ENCODE data around the gene FLRT1. TPM values are rescaled to one million over a fixed set of nuclear protein-coding genes. Genes with fewer than 3 reads are reported as not detected.

Gene FLRT1
- total RNA-seq, 4 donors from 2014 or later = not detected

DNA sequence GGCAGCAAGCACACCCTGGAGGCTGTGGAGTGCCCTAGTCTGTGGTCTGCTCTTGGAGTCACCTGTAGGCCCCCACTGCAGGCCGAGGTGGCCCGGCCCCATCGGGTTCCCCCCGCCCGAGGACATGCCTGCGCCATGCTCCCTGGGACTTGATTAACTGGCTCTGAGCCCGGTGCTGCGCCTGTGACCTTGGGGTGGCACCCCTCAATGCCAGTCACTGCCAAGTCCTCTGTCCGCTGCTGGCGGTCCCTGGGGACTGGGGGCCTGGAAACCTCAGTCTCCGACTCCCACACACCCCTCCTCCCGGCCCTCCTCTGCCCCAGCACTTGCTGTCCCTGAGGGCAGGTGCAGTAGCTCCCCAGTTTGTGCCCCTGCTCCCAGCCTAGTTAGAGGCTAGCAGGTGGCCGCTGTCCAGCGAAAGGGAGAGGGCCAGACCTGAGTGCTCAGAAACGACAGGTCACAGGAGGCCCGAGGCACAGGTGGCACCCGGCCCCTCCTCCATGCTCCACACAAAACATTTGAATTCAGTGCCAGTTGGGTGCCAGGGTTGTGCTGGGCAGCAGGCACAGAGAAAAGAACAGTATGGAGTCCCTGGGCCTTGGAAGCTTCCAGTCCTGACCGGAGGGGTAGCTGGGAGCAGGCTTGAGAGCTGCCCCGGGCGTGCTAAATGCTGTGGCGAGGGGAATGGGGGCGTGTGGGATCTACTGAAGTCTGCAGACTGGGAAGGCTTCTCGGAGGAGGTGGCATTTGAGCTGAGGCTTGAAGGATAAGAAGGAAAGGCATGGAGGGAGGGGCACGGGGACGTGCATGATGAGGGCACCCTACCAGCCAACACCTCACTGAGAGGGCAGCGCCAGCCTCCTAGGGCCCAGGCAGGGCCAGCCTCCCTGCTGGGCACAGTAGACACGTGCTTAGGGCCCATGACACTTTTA, 16.4 kb upstream of the FLRT1 start:
- ATAC-seq (ENCODE audit: low FRiP score) (no peak), DNase-seq (ENCODE audit: low spot score) (no peak)
- TF ChIP-seq, protein P1, sequence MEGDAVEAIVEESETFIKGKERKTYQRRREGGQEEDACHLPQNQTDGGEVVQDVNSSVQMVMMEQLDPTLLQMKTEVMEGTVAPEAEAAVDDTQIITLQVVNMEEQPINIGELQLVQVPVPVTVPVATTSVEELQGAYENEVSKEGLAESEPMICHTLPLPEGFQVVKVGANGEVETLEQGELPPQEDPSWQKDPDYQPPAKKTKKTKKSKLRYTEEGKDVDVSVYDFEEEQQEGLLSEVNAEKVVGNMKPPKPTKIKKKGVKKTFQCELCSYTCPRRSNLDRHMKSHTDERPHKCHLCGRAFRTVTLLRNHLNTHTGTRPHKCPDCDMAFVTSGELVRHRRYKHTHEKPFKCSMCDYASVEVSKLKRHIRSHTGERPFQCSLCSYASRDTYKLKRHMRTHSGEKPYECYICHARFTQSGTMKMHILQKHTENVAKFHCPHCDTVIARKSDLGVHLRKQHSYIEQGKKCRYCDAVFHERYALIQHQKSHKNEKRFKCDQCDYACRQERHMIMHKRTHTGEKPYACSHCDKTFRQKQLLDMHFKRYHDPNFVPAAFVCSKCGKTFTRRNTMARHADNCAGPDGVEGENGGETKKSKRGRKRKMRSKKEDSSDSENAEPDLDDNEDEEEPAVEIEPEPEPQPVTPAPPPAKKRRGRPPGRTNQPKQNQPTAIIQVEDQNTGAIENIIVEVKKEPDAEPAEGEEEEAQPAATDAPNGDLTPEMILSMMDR (IDR thresholded peaks at IDR 0.05) = no peak

DNA sequence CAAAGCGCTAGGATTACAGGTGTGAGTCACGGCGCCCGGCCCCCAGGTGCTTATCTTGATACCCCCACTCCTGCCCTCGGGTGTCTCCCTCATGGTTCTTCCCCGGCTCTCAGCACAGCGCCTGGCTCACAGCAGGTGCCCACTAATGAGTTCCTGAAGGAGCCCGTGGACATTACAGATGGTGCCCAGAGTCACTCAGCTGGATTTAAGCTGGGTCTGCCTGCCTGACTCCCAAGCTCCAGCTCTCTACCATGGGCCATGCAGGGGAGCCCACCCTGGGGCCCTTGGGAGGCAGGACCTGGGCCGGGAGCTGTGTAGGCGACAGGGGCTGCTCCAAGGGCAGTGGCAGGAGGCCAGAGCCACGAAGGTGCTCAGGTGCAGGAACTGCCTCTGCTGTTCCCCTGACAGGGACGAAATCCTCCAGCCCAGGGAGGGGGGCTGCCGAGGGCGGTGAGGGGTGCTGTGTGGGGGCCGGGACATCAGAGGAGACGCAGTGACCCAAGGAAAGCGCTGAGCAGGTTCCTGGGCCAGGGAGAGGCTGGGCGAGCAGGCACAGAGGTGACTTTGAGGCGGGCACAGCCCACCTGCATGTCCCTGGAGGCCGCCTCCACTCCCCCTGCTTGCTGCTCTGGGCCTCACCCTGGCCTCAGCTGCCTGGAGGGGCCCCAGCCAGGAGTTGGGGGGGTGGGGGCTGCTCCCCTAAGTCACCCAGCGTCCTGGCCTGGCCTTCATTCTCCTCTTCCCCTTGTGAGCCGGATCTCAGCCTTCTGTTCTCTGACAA, 14.6 kb upstream of the FLRT1 start:
- TF ChIP-seq, protein P1 (IDR thresholded peaks at IDR 0.05) = no peak
- ATAC-seq (ENCODE audit: low FRiP score) = no peak

DNA sequence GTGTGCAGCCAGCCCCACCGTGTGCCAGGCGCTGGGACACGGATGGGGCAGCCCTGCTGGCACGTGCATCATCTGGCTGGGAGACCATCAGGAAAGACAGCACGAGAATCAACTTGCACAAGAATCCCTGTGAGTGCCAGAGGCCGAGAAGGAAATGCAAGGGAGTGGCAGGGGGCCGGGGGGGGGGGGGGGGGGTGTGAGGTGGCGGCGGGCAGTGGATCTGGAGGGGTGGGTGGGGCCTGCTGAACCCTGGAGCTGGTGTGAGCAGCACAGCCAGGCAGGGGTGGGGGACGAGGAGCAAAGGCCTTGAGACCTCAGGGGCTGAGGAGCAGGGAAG, 14.0 kb upstream of the FLRT1 start:
- no peak for DNase-seq (ENCODE audit: low spot score)
- no peak for ATAC-seq (ENCODE audit: low FRiP score)
- TF ChIP-seq, protein P1 (IDR thresholded peaks at IDR 0.05) = no peak

More for the DNA sequence above, 14.6 kb upstream of the FLRT1 start:
- no peak for DNase-seq (ENCODE audit: low spot score)

DNA sequence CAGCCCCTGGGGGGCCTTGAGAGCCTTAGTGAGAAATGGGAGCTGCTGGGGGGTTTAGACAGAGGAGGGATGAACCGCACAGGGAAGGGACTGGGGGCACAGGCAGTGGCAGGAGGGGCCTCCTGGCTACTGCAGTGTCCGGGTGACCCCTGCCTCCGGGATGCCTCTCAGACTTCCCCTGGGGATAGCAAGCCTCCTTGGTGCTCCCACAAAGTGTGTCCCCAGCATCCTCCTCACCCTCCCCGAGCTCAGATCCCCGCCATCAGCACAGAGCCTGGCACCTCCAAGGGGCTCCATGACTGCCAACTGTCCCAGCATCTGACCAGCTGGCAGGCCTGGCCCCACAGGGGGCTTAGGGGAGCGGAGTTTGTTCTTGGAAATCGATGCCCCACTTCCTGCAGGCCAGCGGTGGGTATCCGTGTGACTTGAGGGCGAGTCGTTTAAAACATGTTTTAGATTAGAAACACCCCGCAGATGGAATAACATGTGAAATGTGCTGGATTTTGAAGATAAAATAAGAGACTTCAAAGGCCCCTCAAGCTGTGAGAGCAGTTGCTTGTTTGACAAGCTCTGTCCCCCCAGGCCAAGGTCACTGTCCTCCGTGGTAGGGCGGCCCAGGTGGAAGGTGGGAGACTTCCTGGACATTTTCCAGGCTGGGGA, 13.5 kb upstream of the FLRT1 start:
- TF ChIP-seq, protein P1 (IDR thresholded peaks at IDR 0.05) = no peak
- ATAC-seq (ENCODE audit: low FRiP score) = no peak
- DNase-seq (ENCODE audit: low spot score) = no peak

DNA sequence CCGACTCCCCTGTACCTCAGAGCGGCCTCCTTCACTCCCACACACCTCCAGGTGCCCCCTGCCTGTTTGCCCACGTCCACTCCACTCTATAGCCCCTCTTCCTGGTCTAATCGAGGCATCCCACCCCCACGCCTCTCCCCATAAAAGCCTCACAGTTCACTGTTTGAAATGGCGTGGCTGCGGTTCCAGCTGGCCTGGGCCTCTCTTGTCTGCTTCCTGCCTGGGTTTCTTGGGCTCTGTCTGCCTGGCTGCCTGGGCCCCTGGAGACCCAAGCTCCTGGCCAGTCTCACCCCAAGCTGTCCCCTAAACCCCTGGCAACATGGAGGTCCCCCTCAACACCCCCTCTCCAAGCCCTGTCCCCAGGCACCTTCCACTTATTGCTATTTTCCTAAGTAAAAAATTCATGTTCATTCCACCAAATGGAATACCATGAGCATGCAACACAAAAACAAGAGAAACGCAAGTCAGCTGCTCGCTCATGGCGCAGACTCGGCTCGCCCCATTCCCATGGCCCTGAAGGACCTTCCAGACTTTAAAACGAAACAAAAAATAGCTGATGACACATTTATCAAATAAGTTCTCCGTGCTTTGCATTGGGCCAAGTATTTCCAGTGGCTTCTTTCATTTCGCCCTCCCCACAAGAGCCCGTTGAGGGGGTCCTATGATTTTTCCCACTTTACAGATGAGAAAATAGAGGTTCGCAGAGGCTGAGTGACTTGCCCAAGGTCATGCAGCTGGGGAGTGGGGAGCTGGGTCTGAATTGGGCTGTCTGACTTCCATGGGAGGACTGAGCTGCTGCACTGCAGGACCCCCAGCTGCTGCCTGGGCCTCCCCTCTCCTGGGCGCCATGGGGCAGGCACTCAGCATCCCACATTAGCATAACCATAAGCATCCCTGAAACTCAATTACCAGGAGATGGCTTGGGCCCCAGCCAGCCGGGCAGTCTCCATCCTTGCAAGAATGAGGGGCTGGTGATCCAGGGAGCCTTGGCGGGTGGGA, 11.7 kb upstream of the FLRT1 start:
- TF ChIP-seq, protein P1 (IDR thresholded peaks at IDR 0.05) = no peak
- ATAC-seq (ENCODE audit: low FRiP score) (no peak), DNase-seq (ENCODE audit: low spot score) (no peak)

DNA sequence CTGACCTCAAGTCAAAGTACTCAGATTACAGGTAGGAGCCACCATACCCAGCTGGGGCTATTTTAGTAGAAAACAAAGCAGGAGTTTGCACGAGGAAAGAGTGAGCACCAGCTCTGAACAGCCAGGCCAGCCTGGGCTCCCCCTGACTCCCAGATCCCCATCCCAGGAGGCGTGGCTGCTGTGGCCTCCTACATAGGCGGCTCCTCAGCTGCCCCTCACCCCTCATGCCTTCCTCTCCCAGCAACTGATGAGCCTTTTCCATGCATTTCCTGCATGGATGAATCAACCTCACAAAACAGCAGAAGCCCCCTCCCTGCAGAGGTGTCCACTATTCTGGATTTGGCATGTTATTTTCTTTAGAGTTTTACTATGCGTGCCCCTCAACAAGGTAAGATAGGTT, 10.5 kb upstream of the FLRT1 start:
- ATAC-seq (ENCODE audit: low FRiP score) = no peak
- DNase-seq (ENCODE audit: low spot score) = no peak
- TF ChIP-seq, protein P1 (IDR thresholded peaks at IDR 0.05) = no peak

All from omental fat pad (tissue), 4 donors.